Sciatic nerve (tissue), 2 donors: Measurements from ENCODE around the gene ZSCAN12. TPM values are rescaled to one million over a fixed set of nuclear protein-coding genes. Genes with fewer than 3 reads are reported as not detected.
"Not testable (repeated sequence)": the region's sequence is repeated elsewhere in the genome, so short reads cannot be mapped to it uniquely, and the experiment has no call there.

Experiments used
- ATAC-seq: fragments of 200-7000 bp; cut with Tn5 transposase; one replicate; pipeline ENCODE4 v1.9.1; 2020; ENCODE audit warnings: mild to moderate bottlenecking, moderate library complexity
- DNase-seq: peaks from one replicate; pipeline ENCODE4 v3.0.0-alpha.2; 2020; ENCODE audit warnings: low spot score
- intact Hi-C: fragments of 100-400 bp; cut with DNase I; formaldehyde crosslinking; loops from one replicate; pipeline ENCODE4 v1.14.2; 2022
- total RNA-seq: library from RNA; stranded (reverse); fragmentation: NEBNext Ultra II Directional; extraction: Animal tissue kit (Norgen Biotek cat#: 25700); gene quantifications from one replicate; pipeline ENCODE4 v1.2.1, GENCODE V29; 2021
- donor health status: DM: no; HTN: no; CAD: no.
- donor health status: DM: no; HTN: no; CAD: no.

ZSCAN12 gene
- total RNA-seq = 7.3 TPM

GRCh38 chr6:28399350-28400121 is at the start of gene ZSCAN12:
Gene ZSCAN12, minus strand, starts transcription at chr6:28399747. Its CDS starts 1,342 bp downstream, at chr6:28398405.
- ATAC-seq = peak; percentile 98
- peak; percentile 87 for DNase-seq
- intact Hi-C loops = no loop called here

DNA sequence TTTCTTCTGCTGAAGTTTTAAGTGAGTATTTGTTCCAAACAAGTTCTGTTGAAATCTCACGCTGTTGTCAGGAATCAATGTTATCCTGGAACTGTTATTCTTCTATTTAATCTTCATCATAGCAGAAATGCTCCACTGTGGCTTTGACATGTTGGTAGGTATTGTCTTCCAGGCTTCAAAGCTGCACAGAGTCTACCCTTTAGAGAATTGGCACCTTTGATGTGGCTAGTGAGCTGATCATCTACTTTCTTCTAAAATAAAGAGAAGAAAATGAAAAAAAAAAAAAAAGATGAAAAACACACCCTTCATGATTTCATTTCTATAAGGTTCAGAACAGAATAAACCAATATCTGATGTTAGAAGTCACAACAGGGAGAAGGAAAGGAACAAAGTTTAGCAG is 49.5 kb upstream of the ZSCAN12 start:
- DNase-seq (no peak), ATAC-seq (no peak)
- intact Hi-C loops = no loop called here

DNA sequence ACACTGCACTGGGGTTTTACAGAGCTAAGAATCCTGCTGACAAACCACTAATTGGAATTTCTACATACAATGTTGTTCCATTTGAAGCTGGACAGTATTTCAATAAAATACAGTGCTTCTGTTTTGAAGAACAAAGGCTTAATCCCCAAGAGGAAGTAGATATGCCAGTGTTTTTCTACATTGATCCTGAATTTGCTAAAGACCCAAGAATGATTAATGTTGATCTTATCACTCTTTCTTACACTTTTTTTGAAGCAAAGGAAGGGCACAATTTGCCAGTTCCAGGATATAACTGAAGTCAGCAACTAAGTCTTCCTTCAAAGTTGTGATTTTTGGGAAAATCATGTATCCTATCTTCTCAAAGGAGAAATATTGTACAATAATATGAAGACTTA is 48.0 kb upstream of the ZSCAN12 start:
- DNase-seq, intact Hi-C loops, ATAC-seq: not testable (repeated sequence)

- no peak for ATAC-seq
- intact Hi-C loops = no loop called here
- no peak for DNase-seq
These were observed 47.4 kb upstream of the ZSCAN12 start for GRCh38 chr6:28446818-28447511.

DNA sequence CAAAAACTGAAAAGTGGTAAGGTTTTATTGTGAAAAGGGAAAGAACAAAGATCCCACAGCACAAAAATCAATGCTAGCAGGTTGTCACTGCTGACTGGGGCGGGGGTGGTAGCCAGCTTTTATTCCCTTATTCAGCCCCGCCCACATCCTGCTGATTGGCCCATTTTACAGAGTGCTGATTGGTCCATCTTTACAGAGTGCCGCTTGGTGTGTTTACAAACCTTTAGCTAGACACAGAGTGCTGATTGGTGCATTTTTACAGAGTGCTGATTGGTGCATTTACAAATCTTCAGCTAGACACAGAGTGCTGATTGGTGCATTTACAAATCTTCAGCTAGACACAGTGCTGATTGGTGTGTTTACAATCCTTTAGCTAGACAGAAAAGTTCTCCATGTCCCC is 45.2 kb upstream of the ZSCAN12 start:
- ATAC-seq, intact Hi-C loops: not testable (repeated sequence)

DNA sequence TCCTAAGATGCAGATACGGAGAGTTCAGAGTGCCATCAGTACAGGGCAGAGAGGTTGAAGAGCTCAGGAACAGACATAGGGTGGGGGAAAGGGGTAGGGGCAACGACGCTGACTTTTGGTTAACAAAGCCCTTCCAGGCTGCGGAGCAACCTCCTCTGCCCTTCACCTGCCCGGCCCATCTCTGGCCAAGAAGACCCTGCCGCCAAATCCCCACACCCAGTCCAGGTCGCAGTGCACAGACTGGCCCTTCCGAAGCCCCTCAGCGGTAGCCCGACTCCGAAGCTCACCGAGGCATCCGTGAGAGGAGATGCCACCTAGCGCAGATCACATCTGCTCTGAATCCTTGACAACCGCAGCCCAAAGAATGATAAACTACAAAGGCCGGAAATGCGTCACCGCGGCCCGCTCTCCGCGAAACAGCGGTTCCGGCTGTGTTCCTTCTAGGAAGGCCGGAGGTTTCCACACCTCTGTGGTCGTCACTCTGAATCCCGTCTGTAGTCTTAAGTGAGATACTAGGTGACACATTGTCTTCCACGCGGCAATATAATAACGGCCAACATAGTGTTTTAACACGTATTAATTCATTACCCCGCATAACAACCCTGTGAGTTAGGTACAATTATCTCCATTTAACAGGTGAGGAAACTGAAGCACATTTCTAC is 43.7 kb upstream of the ZSCAN12 start, which contains the start of gene ZSCAN23:
TSS of gene ZSCAN23 (minus strand) at position 380 of the 662 bp plus-strand sequence. CDS start 7,225 bp downstream, outside the sequence.
- intact Hi-C loops = no loop called here
- DNase-seq = peak; percentile 79
- peak; percentile 97 for ATAC-seq

More for the DNA sequence above, 45.2 kb upstream of the ZSCAN12 start:
- not testable (repeated sequence) for DNase-seq

GRCh38 chr6:28442586-28442985 is 43.0 kb upstream of the ZSCAN12 start:
- intact Hi-C loops = no loop called here

GRCh38 chr6:28436404-28436803 is 36.9 kb upstream of the ZSCAN12 start:
- no peak for ATAC-seq
- no peak for DNase-seq
- intact Hi-C loops = no loop called here

More at GRCh38 chr6:28442586-28442985, 43.0 kb upstream of the ZSCAN12 start:
- ATAC-seq (peak; percentile 17), DNase-seq (no peak)

DNA sequence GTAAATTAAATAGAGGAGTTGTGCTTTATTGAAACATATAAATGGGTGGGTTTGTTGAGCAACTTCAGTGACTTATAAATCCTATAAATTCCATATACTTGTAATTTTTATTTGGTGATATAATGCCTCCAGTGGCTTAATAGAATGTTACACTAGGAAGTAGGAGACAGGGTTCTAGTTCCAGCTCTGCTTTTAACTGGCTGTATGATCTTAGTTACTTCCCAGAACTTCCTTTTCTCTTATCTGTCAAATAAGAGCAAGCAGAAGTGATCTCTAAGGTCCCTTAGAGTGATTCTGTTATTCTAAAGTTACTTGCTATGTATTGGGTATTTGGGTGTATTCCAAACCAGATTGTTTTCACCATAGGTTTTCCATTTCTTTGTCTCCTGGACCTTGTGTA is 33.6 kb upstream of the ZSCAN12 start:
- DNase-seq (no peak), ATAC-seq (no peak)
- intact Hi-C loops = no loop called here

GRCh38 chr6:28429781-28430180 is 30.2 kb upstream of the ZSCAN12 start:
- DNase-seq = no peak
- ATAC-seq = no peak
- intact Hi-C loops = no loop called here

GRCh38 chr6:28425944-28426541 is 26.5 kb upstream of the ZSCAN12 start:
- no peak for DNase-seq
- intact Hi-C loops = no loop called here
- ATAC-seq = no peak

DNA sequence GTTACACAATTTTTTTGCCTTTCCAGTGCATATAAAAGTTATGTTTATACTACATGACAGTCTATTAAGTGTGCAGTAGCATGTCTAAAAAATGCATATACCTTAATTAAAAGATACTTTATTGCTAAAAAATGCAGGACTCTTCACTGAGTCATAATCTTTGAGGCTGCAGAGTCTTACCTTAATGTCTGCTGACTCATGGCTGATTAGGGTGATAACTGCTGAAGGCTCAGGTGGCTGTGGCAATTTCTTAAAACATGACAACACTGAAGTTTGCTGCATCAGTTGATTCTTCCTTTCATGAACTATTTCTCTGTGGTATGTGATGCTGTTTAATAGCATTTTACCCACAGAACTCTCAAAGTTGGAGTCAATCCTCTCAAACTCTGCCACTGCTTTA is 24.6 kb upstream of the ZSCAN12 start:
- intact Hi-C loops = loop anchor here (5.0 kb wide), 1 partner anchor 1107 kb away; no protein-coding TSS in a partner anchor
- no peak for DNase-seq
- ATAC-seq = no peak

GRCh38 chr6:28423546-28423945 is 24.0 kb upstream of the ZSCAN12 start:
- intact Hi-C loops = loop anchor here (5.0 kb wide), 1 partner anchor 1106 kb away; no protein-coding TSS in a partner anchor
- no peak for DNase-seq
- no peak for ATAC-seq

- DNase-seq = no peak
- ATAC-seq = no peak
These were observed 14.1 kb upstream of the ZSCAN12 start for GRCh38 chr6:28413681-28414080.

GRCh38 chr6:28410767-28411166 is 11.2 kb upstream of the ZSCAN12 start:
- intact Hi-C loops = no loop called here
- DNase-seq = no peak
- ATAC-seq = no peak

More at GRCh38 chr6:28413681-28414080, 14.1 kb upstream of the ZSCAN12 start:
- intact Hi-C loops = no loop called here

DNA sequence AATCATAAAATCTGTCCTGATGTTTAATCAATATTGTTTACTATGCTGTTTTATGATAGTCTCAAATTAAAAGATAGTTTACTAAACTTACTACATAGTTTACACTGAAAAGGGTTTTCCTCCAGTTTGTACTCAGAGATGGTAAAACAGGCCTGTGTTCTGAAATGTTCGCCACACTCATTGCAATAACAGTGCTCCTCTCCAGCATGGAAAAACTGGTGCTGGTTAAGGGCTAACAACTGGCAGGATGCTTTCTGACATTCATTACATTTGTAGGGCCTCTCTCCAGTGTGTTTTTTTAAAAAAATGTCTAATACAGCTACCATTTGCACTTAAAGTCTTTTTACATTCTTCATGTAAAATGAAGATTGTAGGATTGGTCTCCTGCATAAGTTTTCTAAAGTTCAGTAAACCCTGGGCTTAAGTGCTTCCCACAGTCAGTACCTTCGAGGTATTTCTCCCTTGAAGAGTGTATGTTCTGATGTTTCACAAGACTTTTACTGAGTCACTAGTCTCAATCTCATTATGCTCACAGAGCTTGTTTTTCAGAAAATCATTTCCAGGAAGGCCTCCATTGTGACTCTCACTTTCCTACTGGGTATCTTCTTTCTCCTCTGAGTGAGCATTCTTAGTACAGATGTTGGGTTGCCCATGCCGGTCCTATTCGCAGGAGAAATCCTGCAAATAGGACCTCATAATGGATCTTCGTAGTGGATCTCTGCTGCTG is 8.7 kb upstream of the ZSCAN12 start:
- DNase-seq (no peak), ATAC-seq (no peak)
- intact Hi-C loops = no loop called here

- intact Hi-C loops = no loop called here
- ATAC-seq = no peak
- no peak for DNase-seq
These were observed 7.9 kb upstream of the ZSCAN12 start for GRCh38 chr6:28407401-28407800.

- intact Hi-C loops, ATAC-seq: not testable (repeated sequence)
These were observed 4.4 kb upstream of the ZSCAN12 start for GRCh38 chr6:28403923-28404322.

More at GRCh38 chr6:28403923-28404322, 4.4 kb upstream of the ZSCAN12 start:
- not testable (repeated sequence) for DNase-seq
